ENCODE measurements around the gene KCNIP2.
"Not testable (repeated sequence)": the region's sequence is repeated elsewhere in the genome, so short reads cannot be mapped to it uniquely, and the experiment has no call there.

Gene KCNIP2

GRCh38 chr10:101828766-101829551 lies 14.6 kb downstream of the KCNIP2 start:
- DNase-seq (ENCODE audit: low spot score) = no peak

DNA sequence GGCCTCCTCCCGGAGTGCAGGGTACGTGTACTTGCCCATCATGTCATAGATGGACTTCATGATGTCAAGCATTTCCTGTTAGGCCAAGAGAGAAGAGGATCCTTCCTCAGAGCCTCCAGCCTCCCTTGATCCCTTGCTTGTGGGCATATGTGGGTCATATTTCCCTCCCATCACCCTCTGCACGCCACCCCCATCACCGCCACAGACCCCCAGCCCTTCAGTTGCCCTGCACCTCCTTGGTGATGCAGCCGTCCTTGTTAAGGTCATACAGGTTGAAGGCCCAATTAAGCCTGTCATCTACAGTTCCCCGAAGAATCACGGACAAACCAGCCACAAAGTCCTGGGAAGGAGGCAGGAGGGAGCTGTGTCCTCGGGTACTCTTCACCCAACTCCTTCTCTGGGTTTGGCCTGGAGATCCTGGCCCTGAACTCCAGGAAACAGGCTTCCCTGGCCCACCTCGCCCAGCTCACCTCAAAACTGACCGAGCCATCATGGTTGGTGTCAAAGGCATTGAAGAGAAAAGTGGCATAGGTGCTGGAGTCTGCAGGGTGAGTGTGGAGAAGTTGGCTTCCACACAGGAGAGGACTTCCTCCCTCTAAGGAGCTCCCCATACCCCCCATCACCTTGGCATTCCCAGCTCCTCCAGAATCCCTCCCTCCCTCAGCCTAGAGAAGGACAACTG lies 15.5 kb downstream of the KCNIP2 start:
- no peak for DNase-seq (ENCODE audit: low spot score)

- DNase-seq (ENCODE audit: low spot score) = no peak
These were observed 16.7 kb downstream of the KCNIP2 start for GRCh38 chr10:101826852-101827434.

GRCh38 chr10:101824736-101825135 lies 18.9 kb downstream of the KCNIP2 start:
- DNase-seq (ENCODE audit: low spot score) = no peak

GRCh38 chr10:101818872-101819633 lies 24.5 kb downstream of the KCNIP2 start:
- DNase-seq (ENCODE audit: low spot score) = no peak

GRCh38 chr10:101818119-101818871 lies 25.3 kb downstream of the KCNIP2 start, which contains the start of gene OGA:
Gene OGA, minus strand, starts transcription at chr10:101818444. Its CDS starts 422 bp downstream, at chr10:101818022.
- DNase-seq (ENCODE audit: low spot score) = peak; percentile 92

GRCh38 chr10:101817337-101818118 lies 26.1 kb downstream of the KCNIP2 start:
- no peak for DNase-seq (ENCODE audit: low spot score)

- no peak for DNase-seq (ENCODE audit: low spot score)
These were observed 26.7 kb downstream of the KCNIP2 start for GRCh38 chr10:101816913-101817336.

DNA sequence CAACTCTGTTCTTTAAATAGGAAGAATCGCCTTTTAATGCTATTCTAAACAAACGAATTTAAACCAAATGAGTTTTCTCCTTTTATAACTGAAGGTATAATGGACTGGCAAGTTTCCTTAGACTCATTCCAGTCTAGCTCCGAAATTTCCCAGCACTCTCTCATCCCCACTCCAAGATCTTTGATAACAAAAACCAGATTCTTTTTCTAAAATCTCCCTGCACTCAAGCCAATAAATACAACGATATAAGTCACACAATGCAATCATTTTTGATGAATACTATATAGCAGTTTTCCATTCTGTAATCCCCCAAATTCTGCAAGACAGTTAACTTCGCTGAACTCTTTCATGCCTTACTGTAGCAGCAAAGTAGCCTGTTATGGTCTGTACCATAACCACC lies 27.2 kb downstream of the KCNIP2 start:
- no peak for DNase-seq (ENCODE audit: low spot score)

GRCh38 chr10:101814466-101815071 lies 29.0 kb downstream of the KCNIP2 start:
- DNase-seq (ENCODE audit: low spot score) = no peak

- no peak for DNase-seq (ENCODE audit: low spot score)
These were observed 31.0 kb downstream of the KCNIP2 start for GRCh38 chr10:101812606-101813005.

- no peak for DNase-seq (ENCODE audit: low spot score)
These were observed 36.4 kb downstream of the KCNIP2 start for GRCh38 chr10:101807158-101807557.

DNA sequence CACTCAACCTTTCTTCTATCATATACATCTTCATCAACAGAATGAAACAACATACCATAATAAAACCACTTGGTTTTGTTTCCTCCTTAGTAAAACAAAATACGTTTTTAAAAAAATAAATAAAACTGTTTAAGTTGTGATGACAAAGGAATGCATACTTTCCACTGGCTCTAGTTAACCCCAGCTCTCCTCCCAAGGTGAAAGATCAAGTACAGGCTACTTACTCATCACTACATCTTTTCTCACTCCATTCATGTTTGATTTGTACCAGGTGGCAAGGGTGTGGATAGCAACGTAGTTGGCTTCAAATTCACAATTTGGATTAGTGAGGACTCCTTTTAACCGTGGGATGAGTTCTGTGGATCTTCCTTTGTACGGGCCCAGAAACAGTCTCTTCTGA lies 40.1 kb downstream of the KCNIP2 start:
- no peak for DNase-seq (ENCODE audit: low spot score)

- DNase-seq (ENCODE audit: low spot score) = no peak
These were observed 46.1 kb downstream of the KCNIP2 start for GRCh38 chr10:101797403-101798059.

DNA sequence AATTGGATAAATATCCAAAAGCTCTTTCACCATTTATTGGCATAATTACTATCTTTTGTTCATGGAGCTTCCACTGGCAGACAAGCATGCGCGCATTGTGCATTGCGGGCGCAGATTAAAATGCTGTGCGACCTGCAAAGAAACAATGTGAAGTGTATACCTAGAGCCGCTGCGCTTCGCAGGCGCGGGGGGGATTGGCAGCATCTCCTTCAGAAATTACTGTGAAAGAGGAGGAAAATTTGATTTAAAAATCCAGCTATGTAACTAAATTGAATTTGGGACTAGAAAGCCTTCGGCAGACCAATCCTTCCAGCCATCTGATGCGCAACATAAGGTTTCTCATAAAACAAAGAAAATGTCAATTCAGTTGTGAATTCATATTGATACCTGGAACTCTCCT lies 50.1 kb downstream of the KCNIP2 start:
- no peak for DNase-seq (ENCODE audit: low spot score)

DNA sequence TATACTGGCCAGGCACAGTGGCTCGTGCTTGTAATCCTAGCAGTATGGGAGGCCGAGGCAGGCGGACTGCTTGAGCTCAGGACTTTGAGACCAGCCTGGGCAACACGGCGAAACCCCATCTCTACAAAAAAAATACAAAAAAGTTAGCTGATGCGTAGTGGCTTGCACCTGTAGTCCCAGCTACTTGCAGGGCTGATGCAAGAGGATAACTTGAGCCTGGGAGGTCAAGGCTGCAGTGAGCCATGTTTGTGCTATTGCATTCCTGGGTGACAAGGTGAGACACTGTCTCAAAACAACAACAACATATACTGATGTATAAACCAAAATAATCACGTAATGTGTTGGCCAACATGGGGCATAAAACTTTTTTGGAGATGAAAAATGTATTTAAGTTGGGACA lies 53.9 kb downstream of the KCNIP2 start:
- DNase-seq (ENCODE audit: low spot score) = no peak

DNA sequence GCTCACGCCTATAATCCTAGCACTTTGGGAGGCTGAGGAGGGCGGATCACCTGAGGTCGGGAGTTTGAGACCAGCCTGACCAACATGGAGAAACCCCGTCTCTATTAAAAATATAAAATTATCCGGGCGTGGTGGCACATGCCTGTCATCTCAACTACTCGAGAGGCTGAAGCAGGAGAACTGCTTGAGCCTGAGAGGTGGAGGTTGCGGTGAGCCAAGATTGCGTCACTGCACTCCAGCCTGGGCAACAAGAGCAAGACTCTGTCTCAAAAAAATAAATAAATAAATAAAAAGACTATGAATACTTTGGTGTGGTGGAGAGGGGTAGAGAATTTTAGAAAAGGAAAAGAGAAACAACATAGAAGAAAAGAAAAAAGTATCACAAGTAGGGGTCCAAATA lies 54.4 kb downstream of the KCNIP2 start:
- not testable (repeated sequence) for DNase-seq (ENCODE audit: low spot score)

DNA sequence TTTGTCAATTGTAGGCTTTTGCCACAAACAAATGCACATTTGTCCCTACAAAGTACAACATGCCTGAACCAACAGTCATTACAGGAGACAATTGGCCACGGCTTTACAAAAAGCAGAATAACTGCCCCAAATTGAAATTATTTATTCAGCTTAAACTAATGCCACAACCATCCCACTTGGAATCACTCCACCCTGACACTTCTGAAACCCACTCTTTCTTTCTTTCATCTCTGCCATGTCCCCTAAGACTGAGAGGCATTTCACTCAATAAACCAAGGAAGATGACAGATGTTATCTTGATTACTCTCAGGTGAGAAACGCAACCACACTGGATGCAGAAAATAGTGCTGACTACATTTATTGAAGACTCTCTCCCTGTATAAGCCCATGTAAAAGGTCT lies 57.8 kb downstream of the KCNIP2 start:
- no peak for DNase-seq (ENCODE audit: low spot score)

GRCh38 chr10:101784558-101784957 lies 59.0 kb downstream of the KCNIP2 start:
- DNase-seq (ENCODE audit: low spot score) = no peak

DNA sequence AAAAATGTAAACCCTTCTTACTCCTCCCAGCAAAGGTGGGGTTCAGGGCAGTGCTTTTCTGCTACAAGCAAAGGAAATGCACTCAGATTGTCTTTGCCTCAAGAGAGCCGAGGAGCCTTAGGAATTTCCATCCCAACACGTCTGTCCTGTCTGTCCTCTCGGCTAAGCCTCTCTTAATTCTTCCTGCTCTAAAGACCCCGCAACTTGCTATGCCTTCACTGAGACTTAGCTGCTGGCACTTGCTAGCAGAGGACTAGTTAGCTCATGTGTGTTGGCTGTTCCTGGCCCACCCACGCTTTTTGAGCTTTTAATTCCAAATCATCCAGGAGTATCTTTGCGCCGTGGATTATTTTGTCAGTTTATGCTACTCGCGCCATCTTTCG lies 59.9 kb downstream of the KCNIP2 start:
- no peak for DNase-seq (ENCODE audit: low spot score)
